ENCODE measurements around the gene CDPF1.
"Not testable (repeated sequence)": the region's sequence is repeated elsewhere in the genome, so short reads cannot be mapped to it uniquely, and the experiment has no call there.

CDPF1 gene

GRCh38 chr22:46274381-46274780 is 24.3 kb upstream of the CDPF1 start:
- peaks cover 3% of the 10 kb centered on the region for H3K9me3 Mint-ChIP-seq
- no peak overlapping the region for H3K27ac Mint-ChIP-seq
- peaks cover 11% of the 10 kb centered on the region for H3K36me3 Mint-ChIP-seq
- no peaks in the 10 kb centered on the region for H3K27me3 Mint-ChIP-seq
- H3K4me3 Mint-ChIP-seq = no peak overlapping the region
- no peak for DNase-seq
- CTCF ChIA-PET = no interaction called here
- H3K4me1 Mint-ChIP-seq = peaks cover 6% of the 10 kb centered on the region

GRCh38 chr22:46273432-46274148 is 23.5 kb upstream of the CDPF1 start:
- no peak overlapping the region for H3K27ac Mint-ChIP-seq
- DNase-seq = no peak
- peaks cover 10% of the 10 kb centered on the region for H3K4me1 Mint-ChIP-seq
- H3K4me3 Mint-ChIP-seq = no peak overlapping the region
- CTCF ChIA-PET = no interaction called here
- peaks cover 11% of the 10 kb centered on the region for H3K36me3 Mint-ChIP-seq
- no peaks in the 10 kb centered on the region for H3K27me3 Mint-ChIP-seq
- H3K9me3 Mint-ChIP-seq = peaks cover 3% of the 10 kb centered on the region

GRCh38 chr22:46272762-46273431 is 22.8 kb upstream of the CDPF1 start:
- Mint-ChIP-seq H3K4me3 (no peak overlapping the region), H3K27ac (no peak overlapping the region), H3K9me3 (peaks cover 3% of the 10 kb centered on the region), H3K4me1 (peaks cover 13% of the 10 kb centered on the region), H3K27me3 (no peaks in the 10 kb centered on the region), H3K36me3 (peaks cover 11% of the 10 kb centered on the region)
- peak; percentile 11 for DNase-seq
- CTCF ChIA-PET = no interaction called here

- Mint-ChIP-seq H3K9me3 (peaks cover 3% of the 10 kb centered on the region), H3K27me3 (peaks cover 5% of the 10 kb centered on the region), H3K4me1 (peaks cover 19% of the 10 kb centered on the region), H3K4me3 (no peak overlapping the region), H3K27ac (no peak overlapping the region), H3K36me3 (peaks cover 11% of the 10 kb centered on the region)
- CTCF ChIA-PET = no interaction called here
- DNase-seq = peak; percentile 16
Measured at GRCh38 chr22:46272196-46272595, 22.1 kb upstream of the CDPF1 start.

GRCh38 chr22:46269564-46269963 is 19.5 kb upstream of the CDPF1 start:
- peak overlapping the region; percentile 60 for H3K4me3 Mint-ChIP-seq
- H3K9me3 Mint-ChIP-seq = peaks cover 11% of the 10 kb centered on the region
- no peak overlapping the region for H3K27ac Mint-ChIP-seq
- H3K4me1 Mint-ChIP-seq = peaks cover 18% of the 10 kb centered on the region
- CTCF ChIA-PET = no interaction called here
- peaks cover 27% of the 10 kb centered on the region for H3K27me3 Mint-ChIP-seq
- DNase-seq = peak; percentile 15
- H3K36me3 Mint-ChIP-seq = peaks cover 8% of the 10 kb centered on the region

GRCh38 chr22:46267431-46268279 is 17.6 kb upstream of the CDPF1 start, which contains the start of gene TTC38:
TTC38 (plus strand) TSS chr22:46268008; CDS start chr22:46268040, 32 bp downstream.
- Mint-ChIP-seq H3K4me1 (peaks cover 20% of the 10 kb centered on the region), H3K27ac (peak within 1 kb of the TSS; percentile 67), H3K9me3 (peaks cover 14% of the 10 kb centered on the region), H3K36me3 (peaks cover 16% of the 10 kb centered on the region), H3K27me3 (peaks cover 43% of the 10 kb centered on the region), H3K4me3 (peak within 1 kb of the TSS; percentile 84)
- CTCF ChIA-PET = interaction anchor here (1.3 kb wide), 1 partner anchor 30 kb away, joined by 3 read pairs; no protein-coding TSS in a partner anchor
- peak; percentile 72 for DNase-seq

GRCh38 chr22:46265627-46266026 is 15.5 kb upstream of the CDPF1 start:
- H3K27ac Mint-ChIP-seq, DNase-seq, CTCF ChIA-PET, H3K4me3 Mint-ChIP-seq: not testable (repeated sequence)
- H3K9me3 Mint-ChIP-seq = peaks cover 15% of the 10 kb centered on the region
- H3K36me3 Mint-ChIP-seq = peaks cover 16% of the 10 kb centered on the region
- peaks cover 24% of the 10 kb centered on the region for H3K4me1 Mint-ChIP-seq
- H3K27me3 Mint-ChIP-seq = peaks cover 64% of the 10 kb centered on the region

GRCh38 chr22:46264520-46264919 is 14.4 kb upstream of the CDPF1 start:
- CTCF ChIA-PET, H3K27ac Mint-ChIP-seq, DNase-seq, H3K4me3 Mint-ChIP-seq: not testable (repeated sequence)
- peaks cover 22% of the 10 kb centered on the region for H3K4me1 Mint-ChIP-seq
- H3K9me3 Mint-ChIP-seq = peaks cover 15% of the 10 kb centered on the region
- peaks cover 14% of the 10 kb centered on the region for H3K36me3 Mint-ChIP-seq
- peaks cover 75% of the 10 kb centered on the region for H3K27me3 Mint-ChIP-seq

- CTCF ChIA-PET = no interaction called here
Measured at GRCh38 chr22:46263216-46263590, 13.1 kb upstream of the CDPF1 start, which contains the start of gene PKDREJ. PKDREJ (minus strand) TSS chr22:46263343; CDS start chr22:46263322, 21 bp downstream.

GRCh38 chr22:46262449-46263215 is 12.5 kb upstream of the CDPF1 start:
- Mint-ChIP-seq H3K4me1 (peaks cover 12% of the 10 kb centered on the region), H3K27ac (no peak overlapping the region), H3K36me3 (peaks cover 14% of the 10 kb centered on the region), H3K27me3 (peaks cover 93% of the 10 kb centered on the region), H3K4me3 (no peak overlapping the region), H3K9me3 (peaks cover 15% of the 10 kb centered on the region)
- DNase-seq = peak; percentile 44
- CTCF ChIA-PET = no interaction called here

More at GRCh38 chr22:46263216-46263590, 13.1 kb upstream of the CDPF1 start, which contains the start of gene PKDREJ:
- Mint-ChIP-seq H3K9me3 (peaks cover 15% of the 10 kb centered on the region), H3K4me3 (no peak within 1 kb of the TSS), H3K4me1 (peaks cover 15% of the 10 kb centered on the region), H3K27ac (no peak within 1 kb of the TSS), H3K27me3 (peaks cover 88% of the 10 kb centered on the region), H3K36me3 (peaks cover 14% of the 10 kb centered on the region)
- no peak for DNase-seq

- Mint-ChIP-seq H3K36me3 (peaks cover 9% of the 10 kb centered on the region), H3K9me3 (peaks cover 4% of the 10 kb centered on the region), H3K4me1 (peaks cover 6% of the 10 kb centered on the region), H3K27me3 (peaks cover 94% of the 10 kb centered on the region), H3K27ac (no peak overlapping the region), H3K4me3 (no peak overlapping the region)
- CTCF ChIA-PET = interaction anchor here (1.1 kb wide), 1 partner anchor 10 kb away, joined by 3 read pairs; the partner anchor contains the start of gene CDPF1
- no peak for DNase-seq
Measured at GRCh38 chr22:46260038-46260437, 9.9 kb upstream of the CDPF1 start.

- CTCF ChIA-PET = interaction anchor here (1.1 kb wide), 1 partner anchor 9 kb away, joined by 3 read pairs; the partner anchor contains the start of gene CDPF1
- peaks cover 2% of the 10 kb centered on the region for H3K9me3 Mint-ChIP-seq
- peaks cover 90% of the 10 kb centered on the region for H3K27me3 Mint-ChIP-seq
- DNase-seq = no peak
- H3K27ac Mint-ChIP-seq = no peak overlapping the region
- no peak overlapping the region for H3K4me3 Mint-ChIP-seq
- peaks cover 6% of the 10 kb centered on the region for H3K4me1 Mint-ChIP-seq
- peaks cover 9% of the 10 kb centered on the region for H3K36me3 Mint-ChIP-seq
Measured at GRCh38 chr22:46259374-46259773, 9.3 kb upstream of the CDPF1 start.

- peaks cover 67% of the 10 kb centered on the region for H3K27me3 Mint-ChIP-seq
- H3K4me3 Mint-ChIP-seq = no peak overlapping the region
- peaks cover 2% of the 10 kb centered on the region for H3K9me3 Mint-ChIP-seq
- peaks cover 14% of the 10 kb centered on the region for H3K4me1 Mint-ChIP-seq
- H3K36me3 Mint-ChIP-seq = peaks cover 6% of the 10 kb centered on the region
- no peak for DNase-seq
- H3K27ac Mint-ChIP-seq = no peak overlapping the region
- CTCF ChIA-PET = no interaction called here
Measured at GRCh38 chr22:46256358-46256958, 6.4 kb upstream of the CDPF1 start.
